ENCODE results near the gene MARCHF3.

- TF ChIP-seq CTCF (conservative IDR thresholded peaks at IDR 0.05; ENCODE audit: low read depth, low read length) (no peak), EZH2 (IDR thresholded peaks at IDR 0.05; ENCODE audit: borderline replicate concordance, low read depth, low read length, poor library complexity, severe bottlenecking) (no peak)
These were observed 11.2 kb upstream of the MARCHF3 start for GRCh38 chr5:127041571-127041970.

All from A673 (cell line).